OCI-LY3 (cell line): ENCODE results near the gene RTN4RL2.

Source experiments
- EZH2phosphoT487 ChIP-seq: fragments of 200-600 bp; shearing (Covaris generic); IDR thresholded peaks from 2 replicates; pipeline ENCODE4 v1.6.1; 2018; ENCODE audit warnings: antibody characterized with exemption, mixed run types, low read depth
- TF ChIP-seq, protein P1 (sequence below): fragments of 200-600, 300-600 bp; sonication (generic); IDR thresholded peaks from 2 replicates; pipeline ENCODE4 v1.5.1; 2014; ENCODE audit warnings: antibody characterized with exemption, low read length, low read depth

DNA sequence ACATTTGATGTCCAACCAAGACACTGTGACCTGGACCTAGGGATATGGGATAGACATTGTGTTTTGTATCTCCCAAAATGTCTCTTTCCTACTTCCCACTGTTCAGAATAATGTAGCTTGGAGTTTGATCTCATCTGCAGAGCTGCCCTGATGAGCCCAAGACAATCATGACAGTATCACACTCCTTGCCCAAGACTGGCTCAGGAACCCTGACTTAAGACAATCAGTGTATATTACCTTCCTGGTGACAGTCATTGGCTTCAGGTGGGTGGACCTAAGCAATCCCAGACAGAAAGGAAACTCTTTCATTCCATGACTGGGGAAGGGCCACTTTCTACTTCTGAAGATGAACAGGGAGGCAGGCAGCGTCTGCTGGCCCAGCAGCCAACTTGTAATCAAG lies 14.3 kb upstream of the RTN4RL2 start:
- TF ChIP-seq, protein P1, sequence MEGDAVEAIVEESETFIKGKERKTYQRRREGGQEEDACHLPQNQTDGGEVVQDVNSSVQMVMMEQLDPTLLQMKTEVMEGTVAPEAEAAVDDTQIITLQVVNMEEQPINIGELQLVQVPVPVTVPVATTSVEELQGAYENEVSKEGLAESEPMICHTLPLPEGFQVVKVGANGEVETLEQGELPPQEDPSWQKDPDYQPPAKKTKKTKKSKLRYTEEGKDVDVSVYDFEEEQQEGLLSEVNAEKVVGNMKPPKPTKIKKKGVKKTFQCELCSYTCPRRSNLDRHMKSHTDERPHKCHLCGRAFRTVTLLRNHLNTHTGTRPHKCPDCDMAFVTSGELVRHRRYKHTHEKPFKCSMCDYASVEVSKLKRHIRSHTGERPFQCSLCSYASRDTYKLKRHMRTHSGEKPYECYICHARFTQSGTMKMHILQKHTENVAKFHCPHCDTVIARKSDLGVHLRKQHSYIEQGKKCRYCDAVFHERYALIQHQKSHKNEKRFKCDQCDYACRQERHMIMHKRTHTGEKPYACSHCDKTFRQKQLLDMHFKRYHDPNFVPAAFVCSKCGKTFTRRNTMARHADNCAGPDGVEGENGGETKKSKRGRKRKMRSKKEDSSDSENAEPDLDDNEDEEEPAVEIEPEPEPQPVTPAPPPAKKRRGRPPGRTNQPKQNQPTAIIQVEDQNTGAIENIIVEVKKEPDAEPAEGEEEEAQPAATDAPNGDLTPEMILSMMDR: no peak
- no peak for TF ChIP-seq EZH2phosphoT487
